SK-N-SH (cell line): ENCODE results near the gene KMT2A. TPM values are rescaled to one million over a fixed set of nuclear protein-coding genes. Genes with fewer than 3 reads are reported as not detected.

Source experiments
- CTCF ChIA-PET: fragments of 300-600, 350-600 bp; formaldehyde crosslinking; extraction: SDS; loops from one replicate; lab custom pipeline; 2021; lab: Yijun Ruan, JAX
- POLR2A ChIA-PET: fragments of 350-600 bp; sonication (Branson Sonifier 250); formaldehyde crosslinking; extraction: SDS; loops from one replicate; lab custom pipeline; 2020; ENCODE audit warnings: antibody characterized with exemption, inconsistent platforms; lab: Yijun Ruan, JAX
- DNase-seq: peaks from one replicate; pipeline ENCODE4 v3.0.0; 2012
- H2AFZ ChIP-seq: fragments of 200-600 bp; sonication (generic); 2 replicates; pipeline ENCODE4 v1.8.1; 2016; ENCODE audit warnings: antibody characterized with exemption, mild to moderate bottlenecking, low read depth
- H3F3A ChIP-seq: fragments of 200-600 bp; sonication (generic); replicated peaks from 2 replicates; pipeline ENCODE3; 2016; ENCODE audit warnings: antibody characterized with exemption, mild to moderate bottlenecking; ENCODE audit not compliant: insufficient read depth
- H3K27ac ChIP-seq, 2 experiments: fragments of 200-500 bp in 1 of 2; fragments of 200-600 bp in 1 of 2; sonication (Bioruptor generic) in 1 of 2; sonication (generic), shearing (Covaris generic) in 1 of 2; 2 replicates each; pipeline versions ENCODE4 v1.5.1 to v1.6.1; 2014 to 2016; ENCODE audit warnings: low read depth in 2 of 2, inconsistent platforms in 1 of 2, low read length in 1 of 2, mild to moderate bottlenecking in 1 of 2, mixed read lengths in 1 of 2
- H3K27me3 ChIP-seq: fragments of 200-600 bp; sonication (generic), shearing (Covaris generic); 2 replicates; pipeline ENCODE4 v1.6.1; 2016; ENCODE audit warnings: mixed run types; ENCODE audit not compliant: insufficient read depth
- H3K36me3 ChIP-seq, 2 experiments: fragments of 200-500 bp in 1 of 2; fragments of 200-600 bp in 1 of 2; sonication (Bioruptor generic) in 1 of 2; sonication (generic) in 1 of 2; replicated peaks in 1 of 2; 2 replicates each; pipeline versions ENCODE3 to v1.5.1; 2014 to 2016; ENCODE audit warnings: low read length in 1 of 2, mild to moderate bottlenecking in 1 of 2; ENCODE audit not compliant: insufficient read depth in 2 of 2, control insufficient read depth in 1 of 2
- H3K4me1 ChIP-seq, 2 experiments: fragments of 200-500 bp in 1 of 2; fragments of 200-600 bp in 1 of 2; sonication (Bioruptor generic) in 1 of 2; sonication (generic), shearing (Covaris generic) in 1 of 2; 2 replicates each; pipeline versions ENCODE4 v1.5.1 to v1.6.1; 2014 to 2016; ENCODE audit warnings: low read depth in 1 of 2, low read length in 1 of 2, mixed run types in 1 of 2; ENCODE audit not compliant: insufficient read depth in 2 of 2, control insufficient read depth in 1 of 2
- H3K4me2 ChIP-seq: fragments of 200-600 bp; sonication (generic), shearing (Covaris generic); 2 replicates; pipeline ENCODE4 v1.6.1; 2017; ENCODE audit warnings: mixed run types
- H3K4me3 ChIP-seq, 2 experiments: fragments of 200-500 bp in 1 of 2; fragments of 200-600 bp in 1 of 2; sonication (Bioruptor generic) in 1 of 2; sonication (generic), shearing (Covaris generic) in 1 of 2; 2 replicates each; pipeline versions ENCODE4 v1.5.1 to v1.8.1; 2014 to 2016; ENCODE audit warnings: low read depth in 2 of 2, inconsistent platforms in 1 of 2, low read length in 1 of 2, mild to moderate bottlenecking in 1 of 2, mixed read lengths in 1 of 2, moderate library complexity in 1 of 2
- H3K79me2 ChIP-seq: fragments of 200-600 bp; sonication (generic); 2 replicates; pipeline ENCODE4 v1.8.1; 2017; ENCODE audit warnings: mild to moderate bottlenecking; ENCODE audit not compliant: insufficient read depth
- H3K9ac ChIP-seq: fragments of 200-600 bp; sonication (generic); 2 replicates; pipeline ENCODE4 v1.6.1; 2017; ENCODE audit warnings: mixed run types
- H3K9me2 ChIP-seq: fragments of 200-600 bp; sonication (generic); 2 replicates; pipeline ENCODE4 v1.6.1; 2017; ENCODE audit warnings: mixed run types
- H3K9me3 ChIP-seq: fragments of 200-600 bp; sonication (generic); 2 replicates; pipeline ENCODE4 v1.6.1; 2017; ENCODE audit warnings: mixed run types, mild to moderate bottlenecking, moderate library complexity
- H4K20me1 ChIP-seq: fragments of 200-600 bp; sonication (generic); 2 replicates; pipeline ENCODE4 v1.6.1; 2017; ENCODE audit warnings: mild to moderate bottlenecking, mixed run types; ENCODE audit not compliant: insufficient read depth
- CHD2 ChIP-seq: fragments of 150-350 bp; IDR thresholded peaks from 2 replicates; pipeline ENCODE4 v1.6.1; 2018; ENCODE audit warnings: low read length; ENCODE audit not compliant: partially characterized antibody
- CTCF ChIP-seq: fragments of 200-600 bp; sonication (generic); IDR thresholded peaks from 2 replicates; pipeline ENCODE4 v1.6.1; 2017; ENCODE audit warnings: antibody characterized with exemption, mild to moderate bottlenecking, moderate library complexity
- EP300 ChIP-seq, 2 experiments: IDR thresholded peaks; 2 replicates each; pipeline versions ENCODE4 v1.4.0 to v1.6.1; 2012; ENCODE audit warnings: borderline replicate concordance in 1 of 2, low read depth in 1 of 2, low read length in 1 of 2
- EZH2phosphoT487 ChIP-seq: fragments of 200-600 bp; sonication (generic); IDR thresholded peaks from 2 replicates; pipeline ENCODE4 v1.6.1; 2017; ENCODE audit warnings: low read depth, mixed run types, mild to moderate bottlenecking, antibody characterized with exemption, moderate library complexity, borderline replicate concordance
- JUND ChIP-seq: IDR thresholded peaks from 2 replicates; pipeline ENCODE4 v1.4.0; 2012
- MEF2A ChIP-seq: IDR thresholded peaks from 2 replicates; pipeline ENCODE4 v1.4.0; 2012; ENCODE audit warnings: low read depth, borderline replicate concordance
- MXI1 ChIP-seq: IDR thresholded peaks from 2 replicates; pipeline ENCODE4 v1.6.1; 2012; ENCODE audit warnings: mild to moderate bottlenecking, low read depth, low read length, improper control_type of control experiment
- NFIC ChIP-seq: IDR thresholded peaks from 2 replicates; pipeline ENCODE4 v1.4.0; 2012; ENCODE audit warnings: borderline replicate concordance
- NRF1 ChIP-seq: IDR thresholded peaks from 2 replicates; pipeline ENCODE4 v1.6.1; 2012; ENCODE audit warnings: low read depth, mild to moderate bottlenecking, low read length
- RAD21 ChIP-seq: IDR thresholded peaks from 2 replicates; pipeline ENCODE4 v1.6.1; 2012; ENCODE audit warnings: mild to moderate bottlenecking, low read length
- REST ChIP-seq: IDR thresholded peaks from 2 replicates; pipeline ENCODE4 v1.6.1; 2012; ENCODE audit warnings: mild to moderate bottlenecking, low read depth, low read length, moderate library complexity
- SMC3 ChIP-seq: IDR thresholded peaks from 2 replicates; pipeline ENCODE4 v1.6.1; 2012; ENCODE audit warnings: low read depth, low read length, improper control_type of control experiment
- WGBS: methylation state at CpG from one replicate; pipeline ENCODE4 v1.1.6; 2017; ENCODE audit warnings: low lambda C conversion rate; 5-methylcytosine and 5-hydroxymethylcytosine counted together
- polyA plus RNA-seq, 3 experiments: library from polyadenylated mRNA; depleted of rRNA; stranded (reverse); fragments of >200 nt; gene quantifications; 2 replicates each; pipeline ENCODE4 v1.2.3, GENCODE V29; 2012
- TF ChIP-seq, protein P1 (sequence below): IDR thresholded peaks from 2 replicates; pipeline ENCODE4 v1.4.0; 2012; ENCODE audit warnings: low read depth
- TF ChIP-seq, protein P2 (sequence below): IDR thresholded peaks from 2 replicates; pipeline ENCODE4 v1.4.0; 2012; ENCODE audit warnings: low read depth, borderline replicate concordance

KMT2A gene
- polyA plus RNA-seq, 1 of the 3 experiments (the other 2 are of a cell fraction) = 15.7 TPM

DNA sequence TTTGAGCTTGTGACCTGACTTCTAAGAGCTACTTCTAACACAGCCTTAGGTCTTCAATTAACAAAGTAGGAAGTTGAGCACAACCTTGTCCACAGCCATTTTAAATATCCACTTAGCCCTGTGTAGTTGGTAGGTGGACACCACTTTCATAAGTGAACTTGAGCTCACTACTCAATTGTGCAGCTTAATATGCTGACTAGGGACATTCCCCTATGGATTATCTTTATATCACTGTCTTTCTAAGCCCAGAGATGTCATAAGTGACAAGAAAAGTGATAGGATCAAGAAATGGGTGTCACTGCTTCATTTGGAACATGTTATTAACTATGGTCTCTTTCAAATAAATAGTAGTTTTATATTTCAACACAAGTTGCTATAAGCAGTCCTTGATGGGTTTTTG, 38.8 kb upstream of the KMT2A start:
- Histone ChIP-seq H3F3A (peaks cover 25% of the 10 kb centered on the region), H3K27ac (no peak overlapping the region), H3K4me2 (no peak overlapping the region), H3K4me3 (no peak overlapping the region), H3K9ac (no peak overlapping the region), H4K20me1 (no peaks in the 10 kb centered on the region), H3K79me2 (peaks cover 11% of the 10 kb centered on the region), H3K27me3 (no peaks in the 10 kb centered on the region), H2AFZ (no peak overlapping the region), H3K4me1 (peaks cover 0 to 4% of the 10 kb centered on the region in 2 experiments; a peak in 3 of 4 replicates), H3K9me2 (no peaks in the 10 kb centered on the region), H3K9me3 (no peaks in the 10 kb centered on the region), H3K36me3 (peaks cover 38 to 45% of the 10 kb centered on the region in 2 experiments)
- TF ChIP-seq EZH2phosphoT487 (no peak), MEF2A (no peak), MXI1 (no peak), NFIC (no peak), REST (no peak), RAD21 (no peak)
- TF ChIP-seq, protein P1, sequence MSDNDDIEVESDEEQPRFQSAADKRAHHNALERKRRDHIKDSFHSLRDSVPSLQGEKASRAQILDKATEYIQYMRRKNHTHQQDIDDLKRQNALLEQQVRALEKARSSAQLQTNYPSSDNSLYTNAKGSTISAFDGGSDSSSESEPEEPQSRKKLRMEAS = no peak
- TF ChIP-seq, protein P2, sequence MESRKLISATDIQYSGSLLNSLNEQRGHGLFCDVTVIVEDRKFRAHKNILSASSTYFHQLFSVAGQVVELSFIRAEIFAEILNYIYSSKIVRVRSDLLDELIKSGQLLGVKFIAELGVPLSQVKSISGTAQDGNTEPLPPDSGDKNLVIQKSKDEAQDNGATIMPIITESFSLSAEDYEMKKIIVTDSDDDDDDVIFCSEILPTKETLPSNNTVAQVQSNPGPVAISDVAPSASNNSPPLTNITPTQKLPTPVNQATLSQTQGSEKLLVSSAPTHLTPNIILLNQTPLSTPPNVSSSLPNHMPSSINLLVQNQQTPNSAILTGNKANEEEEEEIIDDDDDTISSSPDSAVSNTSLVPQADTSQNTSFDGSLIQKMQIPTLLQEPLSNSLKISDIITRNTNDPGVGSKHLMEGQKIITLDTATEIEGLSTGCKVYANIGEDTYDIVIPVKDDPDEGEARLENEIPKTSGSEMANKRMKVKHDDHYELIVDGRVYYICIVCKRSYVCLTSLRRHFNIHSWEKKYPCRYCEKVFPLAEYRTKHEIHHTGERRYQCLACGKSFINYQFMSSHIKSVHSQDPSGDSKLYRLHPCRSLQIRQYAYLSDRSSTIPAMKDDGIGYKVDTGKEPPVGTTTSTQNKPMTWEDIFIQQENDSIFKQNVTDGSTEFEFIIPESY = no peak
- CTCF ChIA-PET = interaction anchor here (0.6 to 2.0 kb wide), 4 partner anchors 91 to 442 kb away, joined by 3 to 8 read pairs (median 3); no protein-coding TSS in a partner anchor
- POLR2A ChIA-PET = no interaction called here
- no peak for DNase-seq

DNA sequence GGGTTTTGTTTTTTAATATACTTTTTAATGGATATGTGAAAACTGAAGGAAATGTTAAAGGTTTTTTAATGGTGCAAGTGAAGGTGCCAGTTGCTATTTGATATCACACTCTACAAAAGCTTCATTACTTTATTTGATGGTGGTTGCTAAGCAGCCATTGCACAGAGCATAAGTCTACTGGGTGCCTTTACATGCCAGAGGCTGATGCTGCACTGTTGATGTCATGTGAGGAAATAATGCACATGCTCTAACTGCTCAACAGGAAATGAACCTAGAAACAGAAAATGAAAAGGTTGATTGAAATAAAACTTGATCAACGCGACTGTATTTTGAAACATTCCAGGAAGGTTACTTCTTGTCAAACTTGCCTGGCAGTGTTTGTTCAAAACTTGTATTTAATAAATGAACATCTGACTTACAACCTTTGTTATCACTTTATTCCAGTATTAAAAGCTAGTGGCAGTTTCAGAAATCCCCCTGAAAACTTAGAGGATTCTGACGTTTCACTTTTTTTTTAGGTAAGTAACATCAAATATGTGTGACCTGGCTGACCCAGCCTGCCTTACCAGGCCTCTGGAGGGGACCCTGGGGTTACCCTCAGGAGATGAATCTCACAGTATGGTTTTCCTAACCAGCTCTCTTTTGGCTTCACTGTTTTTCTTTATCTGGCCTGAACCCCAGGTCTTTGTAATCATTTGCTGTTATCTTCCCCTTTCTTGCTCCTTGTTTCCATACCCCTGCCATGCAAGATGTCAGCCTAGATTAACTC, 37.3 kb upstream of the KMT2A start:
- H3K4me1 ChIP-seq = peaks cover 8 to 14% of the 10 kb centered on the region in 2 experiments; a peak in 3 of 4 replicates
- no peaks in the 10 kb centered on the region for H3K9me3 ChIP-seq
- H3K4me3 ChIP-seq = no peak overlapping the region
- no peak overlapping the region for H3K27ac ChIP-seq
- H3K27me3 ChIP-seq = no peaks in the 10 kb centered on the region
- peaks cover 27 to 43% of the 10 kb centered on the region in 2 experiments for H3K36me3 ChIP-seq
- H2AFZ ChIP-seq = no peak overlapping the region
- H4K20me1 ChIP-seq = peaks cover 13% of the 10 kb centered on the region; the same call in 1 of the 2 replicates
- H3F3A ChIP-seq = peaks cover 25% of the 10 kb centered on the region
- DNase-seq = no peak
- no peak overlapping the region for H3K9ac ChIP-seq
- H3K9me2 ChIP-seq = no peaks in the 10 kb centered on the region
- 73% methylated on average over 3 of the region's 3 CpGs for WGBS
- peaks cover 27% of the 10 kb centered on the region for H3K79me2 ChIP-seq
- POLR2A ChIA-PET = no interaction called here
- CTCF ChIA-PET = interaction anchor here (0.6 to 2.7 kb wide), 6 partner anchors 8 to 127 kb away, joined by 3 to 9 read pairs (median 3); no protein-coding TSS in a partner anchor
- no peak overlapping the region for H3K4me2 ChIP-seq
- no peak for TF ChIP-seq CHD2
- no peak for TF ChIP-seq RAD21
- no peak for TF ChIP-seq NRF1
- TF ChIP-seq MEF2A = no peak
- no peak for TF ChIP-seq NFIC
- TF ChIP-seq JUND = no peak
- TF ChIP-seq CTCF = no peak
- no peak for TF ChIP-seq EP300 (IDR thresholded peaks at IDR 0.05; ENCODE audit: borderline replicate concordance in 1 of 2, low read depth in 1 of 2, low read length in 1 of 2)
- TF ChIP-seq SMC3 = no peak
